Esophagus muscularis mucosa (tissue), 4 donors: ENCODE measurements around the gene CMTM7. TPM values are rescaled to one million over a fixed set of nuclear protein-coding genes. Genes with fewer than 3 reads are reported as not detected.
A peak's percentile ranks its signal among the peaks of the same experiment; 100 is the strongest.

Source experiments
- DNase-seq: peaks from one replicate; pipeline ENCODE4 v3.0.0-alpha.2; 2017; ENCODE audit errors: extremely low spot score
- H3K27ac ChIP-seq, 4 donors: fragments of 200-600 bp; sonication (generic); replicated peaks in 1 of 4; 1 replicate in 3 of 4; 2 replicates in 1 of 4; pipeline ENCODE4 v1.5.1; 2016 to 2019; ENCODE audit warnings: mild to moderate bottlenecking in 1 of 4
- H3K27me3 ChIP-seq, 4 donors: fragments of 200-600 bp; sonication (generic); one replicate each; pipeline versions ENCODE4 v1.5.1 to v1.6.0; 2016 to 2019
- H3K36me3 ChIP-seq, 4 donors: fragments of 200-600 bp; sonication (generic); one replicate each; pipeline ENCODE4 v1.5.1; 2016 to 2019
- H3K4me1 ChIP-seq, 4 donors: fragments of 200-600 bp; sonication (generic); one replicate each; pipeline ENCODE4 v1.5.1; 2016 to 2019
- H3K4me3 ChIP-seq, 4 donors: fragments of 200-600 bp; sonication (generic); 1 replicate in 2 of 4; 2 replicates in 2 of 4; pipeline ENCODE4 v1.5.1; 2016 to 2019; ENCODE audit warnings: mild to moderate bottlenecking in 4 of 4, moderate library complexity in 1 of 4
- H3K9me3 ChIP-seq, 4 donors: fragments of 200-600 bp; sonication (generic); 1 replicate in 3 of 4; 2 replicates in 1 of 4; pipeline ENCODE4 v1.5.1; 2016 to 2019
- EP300 ChIP-seq: sonication (generic); formaldehyde crosslinking; IDR thresholded peaks from one replicate; pipeline ENCODE4 v1.6.1; 2017; ENCODE audit warnings: antibody characterized with exemption
- POLR2A ChIP-seq: fragments of 450-650 bp; IDR thresholded peaks from one replicate; pipeline ENCODE4 v1.6.1; 2017; ENCODE audit warnings: antibody characterized with exemption, moderate library complexity, mild to moderate bottlenecking, low read depth
- POLR2AphosphoS5 ChIP-seq, 2 donors: sonication (generic); formaldehyde crosslinking; IDR thresholded peaks; one replicate each; pipeline ENCODE4 v1.6.1; 2017; ENCODE audit warnings: antibody characterized with exemption in 2 of 2
- WGBS: methylation state at CpG from one replicate; pipeline ENCODE4 v1.1.5; 2018; 5-methylcytosine and 5-hydroxymethylcytosine counted together
- intact Hi-C: fragments of 100-400 bp; cut with DNase I; formaldehyde crosslinking; loops from one replicate; pipeline ENCODE4 v1.15.1; 2023
- total RNA-seq, 4 donors: library from RNA; depleted of rRNA; stranded (reverse); fragments of >200 nt; gene quantifications; one replicate each; pipeline versions ENCODE4 v1.1.0 to v1.2.1, GENCODE V29; 2016
- TF ChIP-seq, protein P1 (sequence below), 3 experiments: fragments of 200-600 bp in 2 of 3; fragments of 450-650 bp in 1 of 3; sonication (generic) in 2 of 3; IDR thresholded peaks; one replicate each; pipeline ENCODE4 v1.5.1; 2017 to 2019; ENCODE audit warnings: antibody characterized with exemption in 3 of 3, mild to moderate bottlenecking in 2 of 3, moderate library complexity in 1 of 3

CMTM7 gene
- total RNA-seq, 4 donors from 2014 or later = 8.2 to 10.8 (median 8.5) TPM

DNA sequence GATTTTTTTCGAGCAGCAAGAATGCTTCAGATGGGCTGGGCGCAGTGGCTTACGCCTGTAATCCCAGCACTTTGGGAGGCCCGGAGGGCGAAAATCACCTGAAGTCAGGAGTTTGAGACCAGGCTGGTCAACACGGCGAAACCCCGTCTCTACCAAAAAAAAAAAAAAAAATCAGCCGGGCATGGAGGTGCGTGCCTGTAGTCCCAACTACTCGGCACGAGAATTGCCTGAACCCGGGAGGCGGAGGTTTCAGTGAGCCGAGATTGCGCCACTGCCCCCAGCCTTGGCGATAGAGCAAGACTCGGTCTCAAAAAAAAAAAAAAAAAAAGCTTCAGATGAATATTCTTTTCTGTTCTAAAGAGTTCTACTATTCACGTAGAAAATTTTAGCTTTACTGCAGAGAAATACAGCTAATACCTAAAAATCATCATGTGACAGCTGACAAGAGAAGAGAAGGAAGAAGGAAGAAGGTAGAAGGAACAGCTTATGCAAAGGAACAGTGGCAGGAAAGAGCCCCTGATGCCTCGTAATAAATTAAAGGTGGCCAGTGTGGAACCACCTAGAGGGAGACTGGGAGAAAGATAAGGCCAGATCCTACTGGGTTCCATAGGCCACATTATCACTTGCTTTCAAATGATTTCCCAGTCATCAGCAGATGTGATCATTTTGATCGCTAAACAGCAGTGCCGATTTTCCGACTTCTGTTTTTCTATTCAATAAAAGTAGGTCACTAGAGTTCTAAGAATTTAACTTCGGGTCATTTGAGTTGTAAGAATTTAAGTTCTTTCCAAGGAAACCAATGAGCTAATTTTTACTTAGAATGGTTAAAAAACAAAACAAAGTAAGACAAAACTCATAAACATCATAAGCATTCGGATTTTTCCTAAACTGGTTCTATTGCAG is 109.5 kb downstream of the CMTM7 start:
- no peak for TF ChIP-seq POLR2A
- TF ChIP-seq EP300 = no peak
- TF ChIP-seq, protein P1, sequence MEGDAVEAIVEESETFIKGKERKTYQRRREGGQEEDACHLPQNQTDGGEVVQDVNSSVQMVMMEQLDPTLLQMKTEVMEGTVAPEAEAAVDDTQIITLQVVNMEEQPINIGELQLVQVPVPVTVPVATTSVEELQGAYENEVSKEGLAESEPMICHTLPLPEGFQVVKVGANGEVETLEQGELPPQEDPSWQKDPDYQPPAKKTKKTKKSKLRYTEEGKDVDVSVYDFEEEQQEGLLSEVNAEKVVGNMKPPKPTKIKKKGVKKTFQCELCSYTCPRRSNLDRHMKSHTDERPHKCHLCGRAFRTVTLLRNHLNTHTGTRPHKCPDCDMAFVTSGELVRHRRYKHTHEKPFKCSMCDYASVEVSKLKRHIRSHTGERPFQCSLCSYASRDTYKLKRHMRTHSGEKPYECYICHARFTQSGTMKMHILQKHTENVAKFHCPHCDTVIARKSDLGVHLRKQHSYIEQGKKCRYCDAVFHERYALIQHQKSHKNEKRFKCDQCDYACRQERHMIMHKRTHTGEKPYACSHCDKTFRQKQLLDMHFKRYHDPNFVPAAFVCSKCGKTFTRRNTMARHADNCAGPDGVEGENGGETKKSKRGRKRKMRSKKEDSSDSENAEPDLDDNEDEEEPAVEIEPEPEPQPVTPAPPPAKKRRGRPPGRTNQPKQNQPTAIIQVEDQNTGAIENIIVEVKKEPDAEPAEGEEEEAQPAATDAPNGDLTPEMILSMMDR (IDR thresholded peaks at IDR 0.05) = no peak
- TF ChIP-seq POLR2AphosphoS5 (IDR thresholded peaks at IDR 0.05) = no peak
- H3K4me3 ChIP-seq = peak overlapping the region; percentile 67 to 97 (median 92)
- no peaks in the 10 kb centered on the region for H3K36me3 ChIP-seq
- H3K4me1 ChIP-seq = peaks cover 14 to 28% (median 20%) of the 10 kb centered on the region in 4 donors
- intact Hi-C loops = no loop called here
- peak overlapping the region; percentile 90 to 100 (median 96) for H3K27ac ChIP-seq
- H3K9me3 ChIP-seq = no peaks in the 10 kb centered on the region
- H3K27me3 ChIP-seq = no peaks in the 10 kb centered on the region
- no peak for DNase-seq
- WGBS = 67% methylated on average over 24 of the region's 25 CpGs

DNA sequence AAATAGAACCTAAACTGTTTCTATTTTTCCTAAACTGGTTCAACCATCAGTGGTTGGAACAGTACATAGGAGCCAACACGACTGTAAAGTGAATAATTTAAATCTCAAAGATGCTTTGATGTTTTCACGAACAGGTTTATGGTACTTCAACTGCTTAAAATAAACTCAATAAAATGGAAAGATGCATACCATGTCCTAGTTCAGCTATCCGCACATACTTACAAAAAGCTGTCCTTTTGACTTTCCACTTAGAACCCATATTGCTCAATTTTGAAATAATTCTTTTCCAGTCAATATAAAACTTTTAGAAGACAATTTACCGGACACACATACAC is 110.1 kb downstream of the CMTM7 start:
- Histone ChIP-seq H3K27me3 (no peaks in the 10 kb centered on the region), H3K4me3 (peak overlapping the region; percentile 67 to 97 (median 92)), H3K27ac (peak overlapping the region; percentile 90 to 100 (median 96)), H3K9me3 (no peaks in the 10 kb centered on the region), H3K4me1 (peaks cover 14 to 28% (median 20%) of the 10 kb centered on the region in 4 donors), H3K36me3 (no peaks in the 10 kb centered on the region)
- intact Hi-C loops = no loop called here
- DNase-seq = no peak
- WGBS = 5% methylated on average over 4 of the region's 4 CpGs
- TF ChIP-seq POLR2AphosphoS5 (IDR thresholded peaks at IDR 0.05) (no peak), EP300 (no peak), POLR2A (no peak)
- TF ChIP-seq, protein P1 (IDR thresholded peaks at IDR 0.05) = no peak

DNA sequence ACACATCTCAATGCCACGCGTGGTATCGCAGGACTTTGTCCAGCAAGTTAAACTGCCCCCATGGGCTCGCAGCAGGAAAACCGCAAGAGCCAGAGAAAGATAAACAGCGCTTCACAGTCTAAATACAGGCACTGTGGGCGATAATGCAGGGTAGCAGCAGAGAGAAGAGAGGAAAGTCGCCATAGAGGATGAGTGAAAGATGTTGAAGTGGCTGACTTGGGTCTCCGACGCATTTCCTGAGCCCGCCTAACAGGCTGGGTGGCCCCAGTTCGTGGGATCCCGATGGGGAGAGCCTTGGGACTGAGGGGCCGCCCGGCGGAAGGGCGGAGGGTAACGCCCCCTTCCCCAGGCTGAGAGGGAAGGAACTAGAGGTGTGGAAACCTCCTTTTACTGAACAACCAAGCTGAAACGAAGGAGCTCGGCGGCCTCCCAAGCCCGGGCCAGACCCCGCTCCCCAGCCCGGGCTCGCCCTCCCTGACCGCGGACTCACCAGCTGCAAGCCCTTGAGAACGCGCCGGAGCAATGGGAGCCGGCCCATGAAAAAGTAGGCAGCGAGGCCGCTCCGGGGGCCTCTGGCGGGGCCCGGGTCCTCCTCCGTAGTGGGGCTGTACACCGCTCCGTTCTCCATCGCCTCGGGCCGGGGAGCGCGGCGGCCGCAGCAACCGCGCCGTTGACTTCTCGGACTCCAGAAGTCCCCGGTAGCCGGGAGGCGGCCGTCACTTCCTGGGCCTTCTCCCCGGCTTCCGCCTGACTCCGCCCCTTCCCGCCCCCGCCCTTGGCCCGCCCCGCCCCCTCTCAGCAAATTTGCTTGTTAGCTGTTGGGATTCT is 110.7 kb downstream of the CMTM7 start, which contains the start of gene CMTM6:
CMTM6 (minus strand) TSS at position 735 of the 828 bp plus-strand sequence; CDS start at position 628, 107 bp downstream.
- Histone ChIP-seq H3K4me1 (peaks cover 14 to 28% (median 20%) of the 10 kb centered on the region in 4 donors), H3K36me3 (no peaks in the 10 kb centered on the region), H3K27ac (peak within 1 kb of the TSS; percentile 90 to 100 (median 96)), H3K27me3 (no peaks in the 10 kb centered on the region), H3K9me3 (no peaks in the 10 kb centered on the region), H3K4me3 (peak within 1 kb of the TSS; percentile 67 to 97 (median 92))
- 1% methylated on average over 18 of the region's 61 CpGs for WGBS
- DNase-seq = peak; percentile 97
- intact Hi-C loops = no loop called here
- TF ChIP-seq, protein P1 (IDR thresholded peaks at IDR 0.05) = no peak
- TF ChIP-seq EP300 (no peak), POLR2AphosphoS5 (IDR thresholded peaks at IDR 0.05) (peak; percentile 67 to 87), POLR2A (no peak)

DNA sequence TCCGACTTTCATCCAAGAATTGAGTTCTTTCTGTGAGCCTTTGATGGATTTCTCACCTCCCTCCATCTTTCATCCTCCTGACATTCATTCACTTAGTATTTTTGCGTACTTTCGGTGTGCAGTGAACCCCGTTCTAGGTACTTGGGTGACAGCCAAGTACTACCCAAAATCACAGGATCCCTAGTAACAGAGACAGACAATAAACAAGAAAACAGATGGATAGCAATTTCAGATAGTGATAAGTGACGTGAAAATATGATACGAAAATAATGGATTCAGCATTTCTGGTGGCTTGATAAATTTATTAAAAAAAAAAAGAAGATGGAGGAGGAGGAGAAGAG is 111.3 kb downstream of the CMTM7 start:
- Histone ChIP-seq H3K27ac (peak overlapping the region; percentile 90 to 100 (median 96)), H3K4me1 (peaks cover 14 to 28% (median 20%) of the 10 kb centered on the region in 4 donors), H3K27me3 (no peaks in the 10 kb centered on the region), H3K9me3 (no peaks in the 10 kb centered on the region), H3K4me3 (peak overlapping the region; percentile 67 to 97 (median 92)), H3K36me3 (no peaks in the 10 kb centered on the region)
- intact Hi-C loops = no loop called here
- DNase-seq = no peak
- under 1% methylated on average over 6 of the region's 6 CpGs for WGBS
- TF ChIP-seq, protein P1 (IDR thresholded peaks at IDR 0.05) = no peak
- TF ChIP-seq EP300 (no peak), POLR2A (no peak), POLR2AphosphoS5 (IDR thresholded peaks at IDR 0.05) (no peak)

Other genes starting within 250 kb of the CMTM7 start
- gene CMTM8, start 153.2 kb upstream of the CMTM7 start, total RNA-seq = 1 to 10 TPM; 1.7 to 4.2 (median 3.8) TPM
- 10 to 100 TPM; 40.3 to 60.6 (median 51.5) TPM for gene CMTM6, start 111.0 kb downstream of the CMTM7 start, total RNA-seq
- 10 to 100 TPM; 30.0 to 38.2 (median 32.5) TPM for gene DYNC1LI1, start 179.0 kb downstream of the CMTM7 start, total RNA-seq